Measurements from ENCODE around the gene RET. TPM values are rescaled to one million over a fixed set of nuclear protein-coding genes. Genes with fewer than 3 reads are reported as not detected.

RET gene
- total and polyA plus RNA-seq, 7 experiments from 2014 or later: 0.13 to 0.44 (median 0.20) TPM; not detected in 4

DNA sequence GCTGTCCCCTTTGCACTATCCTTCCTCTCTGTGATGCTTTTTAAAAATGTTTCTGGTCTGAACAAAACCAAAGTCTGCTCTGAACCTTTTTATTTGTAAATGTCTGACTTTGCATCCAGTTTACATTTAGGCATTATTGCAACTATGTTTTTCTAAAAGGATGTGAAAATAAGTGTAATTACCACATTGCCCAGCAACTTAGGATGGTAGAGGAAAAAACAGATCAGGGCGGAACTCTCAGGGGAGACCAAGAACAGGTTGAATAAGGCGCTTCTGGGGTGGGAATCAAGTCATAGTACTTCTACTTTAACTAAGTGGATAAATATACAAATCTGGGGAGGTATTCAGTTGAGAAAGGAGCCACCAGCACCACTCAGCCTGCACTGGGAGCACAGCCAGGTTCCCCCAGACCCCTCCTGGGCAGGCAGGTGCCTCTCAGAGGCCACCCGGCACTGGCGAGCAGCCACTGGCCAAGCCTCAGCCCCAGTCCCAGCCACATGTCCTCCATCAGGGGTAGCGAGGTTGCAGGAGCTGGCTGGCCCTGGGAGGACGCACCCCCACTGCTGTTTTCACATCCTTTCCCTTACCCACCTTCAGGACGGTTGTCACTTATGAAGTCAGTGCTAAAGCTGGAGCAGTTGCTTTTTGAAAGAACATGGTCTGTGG lies 50.0 kb downstream of the RET start:
- H3K9me3 Mint-ChIP-seq: no peaks in the 10 kb centered on the region
- H3K27ac ChIP-seq (ENCODE audit: low read depth, low read length): no peak overlapping the region
- H3K36me3 ChIP-seq (ENCODE audit: control insufficient read depth in 2 of 3, insufficient read depth in 3 of 3, low read length in 3 of 3): no peaks in the 10 kb centered on the region
- ChIA-PET POLR2A (interaction anchor here (0.5 kb wide), 1 partner anchor 274 kb away, joined by 3 read pairs; no protein-coding TSS in a partner anchor), CTCF (no interaction called here)
- peak overlapping the region in 1 of 10 donors; percentile 69 for H3K4me3 Mint-ChIP-seq
- H3K27me3 ChIP-seq (ENCODE audit: control insufficient read depth in 2 of 2, insufficient read depth in 2 of 2, low read length in 2 of 2): no peaks in the 10 kb centered on the region
- ATAC-seq: peak; percentile 41
- peaks cover 0 to 79% (median 4%) of the 10 kb centered on the region in 7 donors for H3K4me1 Mint-ChIP-seq
- no peaks in the 10 kb centered on the region for H3K36me3 Mint-ChIP-seq
- intact Hi-C loops (cut with micrococcal nuclease): no loop called here
- no peaks in the 10 kb centered on the region for H3K27me3 Mint-ChIP-seq
- DNase-seq: peak in 1 of 9 donors; percentile 15
- H3K27ac Mint-ChIP-seq: peak overlapping the region in 1 of 9 donors; percentile 92
- H3K4me1 ChIP-seq (ENCODE audit: control insufficient read depth in 2 of 2, insufficient read depth in 2 of 2, low read length in 2 of 2): no peaks in the 10 kb centered on the region
- H3K4me3 ChIP-seq (ENCODE audit: low read length): no peak overlapping the region
- no peaks in the 10 kb centered on the region for H3K9me3 ChIP-seq (ENCODE audit: control insufficient read depth in 2 of 3, low read length in 3 of 3)

DNA sequence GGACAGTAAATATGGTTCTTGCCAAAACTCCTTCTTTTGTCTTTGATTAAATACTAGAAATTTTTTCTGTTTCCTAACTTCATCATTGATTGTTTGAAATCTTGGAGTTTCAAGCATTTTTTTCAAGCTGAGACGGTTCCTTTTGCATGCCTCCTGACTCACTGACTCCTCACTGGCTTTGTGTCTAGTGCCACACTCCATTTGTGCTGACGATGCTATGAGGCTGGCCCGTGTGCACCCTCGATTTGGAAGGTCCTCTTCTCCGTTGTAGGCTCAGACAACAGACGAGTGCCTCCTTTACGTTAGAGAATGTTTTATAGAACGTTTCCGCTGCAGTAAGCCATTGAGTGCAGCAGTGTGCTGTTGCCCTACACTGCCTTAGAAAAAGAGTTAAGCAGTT lies 50.6 kb downstream of the RET start:
- POLR2A ChIA-PET: interaction anchor here (1.1 kb wide), 1 partner anchor 10 kb away, joined by 4 read pairs; the partner anchor contains the start of gene CSGALNACT2
- H3K27me3 Mint-ChIP-seq: no peaks in the 10 kb centered on the region
- no peak overlapping the region for H3K27ac ChIP-seq (ENCODE audit: low read depth, low read length)
- no peaks in the 10 kb centered on the region for H3K27me3 ChIP-seq (ENCODE audit: control insufficient read depth in 2 of 2, insufficient read depth in 2 of 2, low read length in 2 of 2)
- no peak for DNase-seq
- peak overlapping the region in 2 of 9 donors; percentile 53 to 92 for H3K27ac Mint-ChIP-seq
- ATAC-seq: no peak
- no peaks in the 10 kb centered on the region for H3K36me3 Mint-ChIP-seq
- no peaks in the 10 kb centered on the region for H3K9me3 Mint-ChIP-seq
- H3K4me3 Mint-ChIP-seq: peak overlapping the region in 1 of 10 donors; percentile 69
- H3K4me1 Mint-ChIP-seq: peaks cover 0 to 79% (median 0%) of the 10 kb centered on the region in 7 donors
- no peaks in the 10 kb centered on the region for H3K9me3 ChIP-seq (ENCODE audit: control insufficient read depth in 2 of 3, low read length in 3 of 3)
- H3K4me1 ChIP-seq (ENCODE audit: control insufficient read depth in 2 of 2, insufficient read depth in 2 of 2, low read length in 2 of 2): no peaks in the 10 kb centered on the region
- intact Hi-C loops (cut with micrococcal nuclease): no loop called here
- H3K36me3 ChIP-seq (ENCODE audit: control insufficient read depth in 2 of 3, insufficient read depth in 3 of 3, low read length in 3 of 3): no peaks in the 10 kb centered on the region
- CTCF ChIA-PET: no interaction called here
- H3K4me3 ChIP-seq (ENCODE audit: low read length): no peak overlapping the region

DNA sequence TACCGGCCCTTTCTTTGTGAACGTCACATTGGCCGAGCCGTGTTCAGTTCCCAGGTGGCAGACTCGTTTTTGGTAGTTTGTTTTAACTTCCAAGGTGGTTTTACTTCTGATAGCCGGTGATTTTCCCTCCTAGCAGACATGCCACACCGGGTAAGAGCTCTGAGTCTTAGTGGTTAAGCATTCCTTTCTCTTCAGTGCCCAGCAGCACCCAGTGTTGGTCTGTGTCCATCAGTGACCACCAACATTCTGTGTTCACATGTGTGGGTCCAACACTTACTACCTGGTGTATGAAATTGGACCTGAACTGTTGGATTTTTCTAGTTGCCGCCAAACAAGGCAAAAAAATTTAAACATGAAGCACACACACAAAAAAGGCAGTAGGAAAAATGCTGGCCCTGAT lies 51.5 kb downstream of the RET start:
- ChIA-PET POLR2A (interaction anchor here (1.1 kb wide), 1 partner anchor 10 kb away, joined by 4 read pairs; the partner anchor contains the start of gene CSGALNACT2), CTCF (no interaction called here)
- H3K4me1 ChIP-seq (ENCODE audit: control insufficient read depth in 2 of 2, insufficient read depth in 2 of 2, low read length in 2 of 2): no peaks in the 10 kb centered on the region
- intact Hi-C loops (cut with micrococcal nuclease): no loop called here
- no peak overlapping the region for H3K4me3 Mint-ChIP-seq
- peak overlapping the region in 1 of 9 donors; percentile 92 for H3K27ac Mint-ChIP-seq
- H3K27me3 Mint-ChIP-seq: no peaks in the 10 kb centered on the region
- no peaks in the 10 kb centered on the region for H3K27me3 ChIP-seq (ENCODE audit: control insufficient read depth in 2 of 2, insufficient read depth in 2 of 2, low read length in 2 of 2)
- no peaks in the 10 kb centered on the region for H3K36me3 Mint-ChIP-seq
- no peaks in the 10 kb centered on the region for H3K36me3 ChIP-seq (ENCODE audit: control insufficient read depth in 2 of 3, insufficient read depth in 3 of 3, low read length in 3 of 3)
- H3K9me3 Mint-ChIP-seq: no peaks in the 10 kb centered on the region
- ATAC-seq: no peak
- no peak overlapping the region for H3K4me3 ChIP-seq (ENCODE audit: low read length)
- H3K4me1 Mint-ChIP-seq: peaks cover 0 to 81% (median 0%) of the 10 kb centered on the region in 7 donors
- no peaks in the 10 kb centered on the region for H3K9me3 ChIP-seq (ENCODE audit: control insufficient read depth in 2 of 3, low read length in 3 of 3)
- no peak overlapping the region for H3K27ac ChIP-seq (ENCODE audit: low read depth, low read length)
- DNase-seq: peak in 1 of 9 donors; percentile 4

DNA sequence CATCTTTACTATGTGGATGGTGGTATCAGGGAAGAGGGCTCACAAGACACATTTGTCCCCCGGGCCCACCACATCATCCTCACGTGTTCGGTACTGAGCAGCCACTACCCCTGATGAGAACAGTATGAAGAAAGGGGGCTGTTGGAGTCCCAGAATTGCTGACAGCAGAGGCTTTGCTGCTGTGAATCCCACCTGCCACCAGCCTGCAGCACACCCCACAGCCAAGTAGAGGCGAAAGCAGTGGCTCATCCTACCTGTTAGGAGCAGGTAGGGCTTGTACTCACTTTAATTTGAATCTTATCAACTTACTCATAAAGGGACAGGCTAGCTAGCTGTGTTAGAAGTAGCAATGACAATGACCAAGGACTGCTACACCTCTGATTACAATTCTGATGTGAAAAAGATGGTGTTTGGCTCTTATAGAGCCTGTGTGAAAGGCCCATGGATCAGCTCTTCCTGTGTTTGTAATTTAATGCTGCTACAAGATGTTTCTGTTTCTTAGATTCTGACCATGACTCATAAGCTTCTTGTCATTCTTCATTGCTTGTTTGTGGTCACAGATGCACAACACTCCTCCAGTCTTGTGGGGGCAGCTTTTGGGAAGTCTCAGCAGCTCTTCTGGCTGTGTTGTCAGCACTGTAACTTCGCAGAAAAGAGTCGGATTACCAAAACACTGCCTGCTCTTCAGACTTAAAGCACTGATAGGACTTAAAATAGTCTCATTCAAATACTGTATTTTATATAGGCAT lies 52.3 kb downstream of the RET start:
- CTCF ChIA-PET: no interaction called here
- no peaks in the 10 kb centered on the region for H3K4me1 ChIP-seq (ENCODE audit: control insufficient read depth in 2 of 2, insufficient read depth in 2 of 2, low read length in 2 of 2)
- intact Hi-C loops (cut with micrococcal nuclease): loop anchor here in 1 of 2 donors (1.0 kb wide), 2 partner anchors 8 to 9 kb away; partner anchors contain the start of gene CSGALNACT2
- peak overlapping the region in 3 of 9 donors; percentile 34 to 92 (median 35) for H3K27ac Mint-ChIP-seq
- peak overlapping the region in 1 of 10 donors; percentile 73 for H3K4me3 Mint-ChIP-seq
- no peaks in the 10 kb centered on the region for H3K9me3 Mint-ChIP-seq
- peaks cover 0 to 81% (median 0%) of the 10 kb centered on the region in 7 donors for H3K4me1 Mint-ChIP-seq
- POLR2A ChIA-PET: no interaction called here
- H3K36me3 ChIP-seq (ENCODE audit: control insufficient read depth in 2 of 3, insufficient read depth in 3 of 3, low read length in 3 of 3): no peaks in the 10 kb centered on the region
- no peak overlapping the region for H3K4me3 ChIP-seq (ENCODE audit: low read length)
- ATAC-seq (peak; percentile 86), DNase-seq (peak in 1 of 9 donors; percentile 47)
- no peaks in the 10 kb centered on the region for H3K9me3 ChIP-seq (ENCODE audit: control insufficient read depth in 2 of 3, low read length in 3 of 3)
- H3K27me3 ChIP-seq (ENCODE audit: control insufficient read depth in 2 of 2, insufficient read depth in 2 of 2, low read length in 2 of 2): no peaks in the 10 kb centered on the region
- H3K27ac ChIP-seq (ENCODE audit: low read depth, low read length): no peak overlapping the region
- no peaks in the 10 kb centered on the region for H3K27me3 Mint-ChIP-seq
- no peaks in the 10 kb centered on the region for H3K36me3 Mint-ChIP-seq

DNA sequence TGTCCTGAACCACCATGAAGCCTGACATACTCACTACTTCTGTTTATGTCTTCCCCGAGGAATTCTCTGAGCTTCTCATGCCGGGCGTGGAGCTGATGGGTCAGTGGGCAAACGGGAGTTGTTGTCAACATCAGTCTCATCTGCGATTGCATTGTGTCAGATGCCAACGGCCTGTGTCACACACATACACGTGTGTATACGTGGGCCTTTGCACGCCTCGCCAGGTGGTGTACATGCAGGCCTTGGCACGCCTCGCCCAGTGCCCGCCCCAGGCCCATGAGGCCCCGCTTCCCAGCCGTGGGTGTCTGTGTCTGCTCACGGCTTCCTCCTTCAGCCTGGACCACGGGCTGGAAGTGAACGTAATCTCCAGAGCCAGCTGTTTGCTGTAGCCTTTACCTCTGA lies 53.9 kb downstream of the RET start:
- peaks cover under 1 to 88% (median 6%) of the 10 kb centered on the region in 7 donors for H3K4me1 Mint-ChIP-seq
- no peak for ATAC-seq
- intact Hi-C loops (cut with micrococcal nuclease): loop anchor here in 1 of 2 donors (10.0 kb wide), 2 partner anchors 514 to 576 kb away; partner anchors contain the start of gene ZNF32
- no peaks in the 10 kb centered on the region for H3K27me3 Mint-ChIP-seq
- H3K36me3 Mint-ChIP-seq: peaks cover 0 to 2% (median 0%) of the 10 kb centered on the region in 5 donors
- ChIA-PET POLR2A (interaction anchor here (0.8 kb wide), 1 partner anchor 9 kb away, joined by 5 read pairs; no protein-coding TSS in a partner anchor), CTCF (no interaction called here)
- no peak overlapping the region for H3K27ac ChIP-seq (ENCODE audit: low read depth, low read length)
- DNase-seq: peak in 1 of 9 donors; percentile 15
- H3K9me3 ChIP-seq (ENCODE audit: control insufficient read depth in 2 of 3, low read length in 3 of 3): no peaks in the 10 kb centered on the region
- no peaks in the 10 kb centered on the region for H3K9me3 Mint-ChIP-seq
- no peak overlapping the region for H3K4me3 ChIP-seq (ENCODE audit: low read length)
- no peaks in the 10 kb centered on the region for H3K4me1 ChIP-seq (ENCODE audit: control insufficient read depth in 2 of 2, insufficient read depth in 2 of 2, low read length in 2 of 2)
- H3K27me3 ChIP-seq (ENCODE audit: control insufficient read depth in 2 of 2, insufficient read depth in 2 of 2, low read length in 2 of 2): no peaks in the 10 kb centered on the region
- peak overlapping the region in 1 of 9 donors; percentile 65 for H3K27ac Mint-ChIP-seq
- no peak overlapping the region for H3K4me3 Mint-ChIP-seq
- no peaks in the 10 kb centered on the region for H3K36me3 ChIP-seq (ENCODE audit: control insufficient read depth in 2 of 3, insufficient read depth in 3 of 3, low read length in 3 of 3)

DNA sequence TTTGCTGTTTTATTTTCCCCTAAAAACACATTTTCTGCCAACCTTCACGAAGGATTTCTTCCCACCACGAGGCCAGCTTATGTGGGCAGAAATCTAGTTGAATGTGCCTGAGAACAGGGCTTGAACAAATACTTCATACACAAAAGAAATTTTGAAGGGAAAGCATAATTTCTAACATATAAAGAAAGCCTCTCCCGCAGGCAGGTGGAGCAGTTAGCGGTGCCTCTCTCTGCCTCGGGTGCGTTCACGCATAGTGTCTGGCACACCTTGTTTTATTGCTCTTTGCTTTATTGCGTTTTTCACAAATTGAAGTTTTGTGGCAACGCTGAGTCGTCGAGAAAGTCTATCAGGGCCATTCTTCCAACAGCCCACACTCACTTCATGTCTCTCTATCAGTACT lies 54.4 kb downstream of the RET start:
- H3K4me1 Mint-ChIP-seq: peaks cover 6 to 90% (median 10%) of the 10 kb centered on the region in 7 donors
- no peak overlapping the region for H3K4me3 ChIP-seq (ENCODE audit: low read length)
- DNase-seq (peak in 1 of 9 donors; percentile 8), ATAC-seq (no peak)
- no peaks in the 10 kb centered on the region for H3K27me3 Mint-ChIP-seq
- no peaks in the 10 kb centered on the region for H3K9me3 ChIP-seq (ENCODE audit: control insufficient read depth in 2 of 3, low read length in 3 of 3)
- H3K4me1 ChIP-seq (ENCODE audit: control insufficient read depth in 2 of 2, insufficient read depth in 2 of 2, low read length in 2 of 2): no peaks in the 10 kb centered on the region
- POLR2A ChIA-PET: interaction anchor here (0.8 kb wide), 1 partner anchor 9 kb away, joined by 5 read pairs; no protein-coding TSS in a partner anchor
- no peak overlapping the region for H3K27ac ChIP-seq (ENCODE audit: low read depth, low read length)
- no peak overlapping the region for H3K4me3 Mint-ChIP-seq
- intact Hi-C loops (cut with micrococcal nuclease): loop anchor here in 1 of 2 donors (10.0 kb wide), 2 partner anchors 514 to 576 kb away; partner anchors contain the start of gene ZNF32
- no peaks in the 10 kb centered on the region for H3K9me3 Mint-ChIP-seq
- CTCF ChIA-PET: no interaction called here
- no peaks in the 10 kb centered on the region for H3K27me3 ChIP-seq (ENCODE audit: control insufficient read depth in 2 of 2, insufficient read depth in 2 of 2, low read length in 2 of 2)
- H3K36me3 Mint-ChIP-seq: peaks cover 0 to 7% (median 0%) of the 10 kb centered on the region in 5 donors
- no peak overlapping the region for H3K27ac Mint-ChIP-seq
- H3K36me3 ChIP-seq (ENCODE audit: control insufficient read depth in 2 of 3, insufficient read depth in 3 of 3, low read length in 3 of 3): no peaks in the 10 kb centered on the region

Measured in naive thymus-derived CD4-positive, alpha-beta T cell (primary cell).